D721Med (cell line): ENCODE measurements around the gene PLEKHM2.

Source experiments
- DNase-seq: peaks from one replicate; pipeline ENCODE4 v3.0.0; 2011; ENCODE audit warnings: low spot score; ENCODE audit not compliant: insufficient read length
- FAIRE-seq: peaks from 2 replicates; lab custom pipeline; 2011; peaks lifted over from hg19 to GRCh38; lab: Jason Lieb, UNC
- TF ChIP-seq, protein P1 (sequence below): IDR thresholded peaks from 2 replicates; pipeline ENCODE4 v1.5.1; 2012; ENCODE audit warnings: mild to moderate bottlenecking, control low read depth; ENCODE audit not compliant: insufficient read depth; ENCODE audit errors: missing control alignments

PLEKHM2 gene

DNA sequence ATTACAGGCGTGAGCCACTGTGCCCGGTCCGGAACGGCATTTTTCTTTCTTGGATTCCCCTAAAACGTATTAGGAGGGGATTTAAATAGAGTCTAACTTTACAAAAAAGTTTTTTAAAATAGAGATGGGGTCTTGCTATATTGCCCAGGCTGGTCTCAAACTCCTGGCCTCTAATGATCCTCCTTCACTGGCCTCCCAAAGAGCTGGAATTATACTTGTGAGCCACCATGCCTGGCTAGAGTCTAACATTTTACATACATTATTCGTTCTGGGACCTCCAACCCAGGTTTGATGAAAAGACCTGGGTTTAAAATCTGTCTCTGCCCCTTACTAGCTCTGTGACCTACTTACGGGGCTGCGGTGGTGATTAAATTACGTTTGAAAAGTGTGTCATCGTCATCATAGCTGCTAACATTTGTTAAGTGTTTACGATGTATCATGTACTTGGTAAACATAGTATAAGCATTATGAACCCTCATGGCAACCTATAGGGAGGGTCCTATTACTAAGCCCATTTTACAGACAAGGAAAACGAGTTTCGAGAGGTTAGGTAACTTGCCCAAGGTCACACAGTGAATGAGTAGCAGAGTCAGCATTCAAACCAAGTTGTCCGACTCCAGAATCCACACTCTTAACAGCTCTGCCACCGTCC lies 24.5 kb downstream of the PLEKHM2 start:
- DNase-seq (no peak), FAIRE-seq (no peak)
- TF ChIP-seq, protein P1, sequence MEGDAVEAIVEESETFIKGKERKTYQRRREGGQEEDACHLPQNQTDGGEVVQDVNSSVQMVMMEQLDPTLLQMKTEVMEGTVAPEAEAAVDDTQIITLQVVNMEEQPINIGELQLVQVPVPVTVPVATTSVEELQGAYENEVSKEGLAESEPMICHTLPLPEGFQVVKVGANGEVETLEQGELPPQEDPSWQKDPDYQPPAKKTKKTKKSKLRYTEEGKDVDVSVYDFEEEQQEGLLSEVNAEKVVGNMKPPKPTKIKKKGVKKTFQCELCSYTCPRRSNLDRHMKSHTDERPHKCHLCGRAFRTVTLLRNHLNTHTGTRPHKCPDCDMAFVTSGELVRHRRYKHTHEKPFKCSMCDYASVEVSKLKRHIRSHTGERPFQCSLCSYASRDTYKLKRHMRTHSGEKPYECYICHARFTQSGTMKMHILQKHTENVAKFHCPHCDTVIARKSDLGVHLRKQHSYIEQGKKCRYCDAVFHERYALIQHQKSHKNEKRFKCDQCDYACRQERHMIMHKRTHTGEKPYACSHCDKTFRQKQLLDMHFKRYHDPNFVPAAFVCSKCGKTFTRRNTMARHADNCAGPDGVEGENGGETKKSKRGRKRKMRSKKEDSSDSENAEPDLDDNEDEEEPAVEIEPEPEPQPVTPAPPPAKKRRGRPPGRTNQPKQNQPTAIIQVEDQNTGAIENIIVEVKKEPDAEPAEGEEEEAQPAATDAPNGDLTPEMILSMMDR, result no peak

DNA sequence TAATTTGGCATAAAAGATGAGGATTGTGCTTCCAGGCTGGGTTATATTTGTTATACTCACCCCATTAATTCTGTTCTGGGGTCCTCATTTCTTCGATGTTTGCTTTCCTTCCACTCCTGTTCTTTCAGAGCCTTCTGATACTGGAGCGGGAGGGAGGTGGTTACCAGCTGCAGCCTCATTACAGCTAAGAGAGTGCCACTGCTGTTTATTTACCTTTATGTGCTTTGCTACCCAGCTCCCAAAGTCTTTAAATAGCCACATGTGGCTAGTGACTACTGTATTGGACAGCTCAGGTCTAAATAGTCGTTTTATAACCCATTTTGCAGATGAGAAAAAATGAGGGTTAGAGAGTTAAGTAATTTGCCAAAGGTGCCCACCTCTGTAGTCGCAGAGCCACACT lies 25.1 kb downstream of the PLEKHM2 start:
- FAIRE-seq (no peak), DNase-seq (no peak)
- TF ChIP-seq, protein P1, result no peak

DNA sequence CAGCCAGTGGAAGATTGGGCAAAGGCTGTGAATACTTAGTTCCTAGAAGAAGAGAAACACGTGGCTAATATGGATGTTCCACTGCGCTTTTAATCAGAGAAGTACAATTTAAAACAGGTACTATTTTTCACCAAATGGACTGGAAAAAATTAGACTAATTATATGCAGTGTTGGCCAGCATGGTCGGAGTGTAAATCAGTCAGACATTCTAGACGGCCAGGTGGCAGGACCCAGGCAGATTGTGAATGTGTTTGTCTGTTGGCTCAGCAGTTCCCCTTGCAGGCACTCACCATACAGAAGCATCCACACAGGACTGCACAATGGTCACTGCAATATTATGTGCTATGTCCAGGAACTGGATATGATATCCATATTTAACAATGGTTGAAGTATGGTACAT lies 28.0 kb downstream of the PLEKHM2 start:
- TF ChIP-seq, protein P1, result no peak
- FAIRE-seq, result no peak
- no peak for DNase-seq

DNA sequence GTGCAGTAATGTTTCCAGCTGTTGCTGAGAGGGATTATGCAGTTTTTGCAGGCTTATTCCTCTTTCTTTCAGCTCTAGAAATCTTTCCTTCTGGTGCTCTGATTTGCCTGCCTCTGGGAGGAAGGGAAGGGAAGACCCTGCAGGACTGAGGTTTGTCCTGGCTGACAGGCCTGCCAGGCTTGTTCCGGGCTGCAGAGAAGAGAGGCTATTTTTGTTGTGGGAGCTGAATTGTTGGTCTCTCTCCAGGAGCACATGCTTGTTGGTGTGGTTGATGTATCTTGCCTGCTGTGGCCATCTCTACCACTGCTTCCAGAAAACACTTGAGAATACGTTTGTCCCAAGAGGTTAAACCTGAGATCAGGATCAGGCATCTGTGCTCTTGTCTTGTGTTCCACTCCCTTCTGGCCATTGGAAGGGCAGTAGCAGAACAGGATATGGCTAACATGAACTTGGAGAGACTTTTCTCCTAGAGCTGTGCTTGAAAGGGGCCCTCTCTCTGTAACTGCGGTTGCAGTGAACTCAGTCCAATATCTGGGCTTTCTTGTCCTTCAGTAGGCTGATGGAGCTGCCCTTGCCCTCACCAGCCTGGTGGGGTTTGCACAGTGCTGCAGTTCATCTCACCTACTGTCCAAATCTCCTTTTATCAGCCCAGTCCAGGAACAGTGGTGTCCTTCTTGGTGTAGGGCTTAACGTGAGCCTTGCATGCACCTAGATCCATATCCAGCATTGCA lies 30.5 kb downstream of the PLEKHM2 start:
- no peak for FAIRE-seq
- DNase-seq, result no peak
- TF ChIP-seq, protein P1, result no peak

DNA sequence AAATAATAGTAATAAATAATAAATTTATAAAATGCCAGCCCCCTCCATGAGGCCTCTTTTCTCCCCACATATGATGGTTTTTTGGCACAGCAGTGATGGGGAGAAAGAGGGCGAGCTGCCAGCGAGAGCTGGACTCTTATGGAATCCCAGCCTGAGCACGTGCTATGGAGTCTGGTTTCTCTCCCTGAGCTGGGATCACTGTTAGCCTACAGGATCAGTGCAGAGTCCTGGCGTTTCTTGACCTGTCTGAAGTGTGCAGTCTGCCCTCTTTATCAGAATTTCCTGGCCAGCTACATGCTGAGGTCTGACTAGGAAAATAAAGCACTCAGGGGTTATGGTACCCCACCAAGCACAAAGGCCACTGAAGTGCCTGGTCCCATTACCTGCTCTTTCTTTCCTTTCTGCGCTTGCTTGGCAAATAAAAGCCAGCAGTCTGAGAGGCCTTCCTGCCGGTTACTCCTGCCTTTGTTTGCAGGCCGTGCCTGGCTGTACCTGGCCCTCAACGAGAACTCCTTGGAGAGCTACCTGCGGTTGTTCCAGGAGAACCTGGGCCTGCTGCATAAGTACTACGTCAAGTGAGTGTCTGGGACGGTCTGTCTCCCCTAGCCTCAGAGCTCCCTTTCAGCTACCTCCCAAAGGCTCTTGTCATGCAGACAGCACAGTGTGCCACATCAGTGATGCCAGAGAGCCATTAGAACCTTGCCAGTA lies 33.5 kb downstream of the PLEKHM2 start:
- FAIRE-seq (no peak), DNase-seq (no peak)
- TF ChIP-seq, protein P1, result no peak

DNA sequence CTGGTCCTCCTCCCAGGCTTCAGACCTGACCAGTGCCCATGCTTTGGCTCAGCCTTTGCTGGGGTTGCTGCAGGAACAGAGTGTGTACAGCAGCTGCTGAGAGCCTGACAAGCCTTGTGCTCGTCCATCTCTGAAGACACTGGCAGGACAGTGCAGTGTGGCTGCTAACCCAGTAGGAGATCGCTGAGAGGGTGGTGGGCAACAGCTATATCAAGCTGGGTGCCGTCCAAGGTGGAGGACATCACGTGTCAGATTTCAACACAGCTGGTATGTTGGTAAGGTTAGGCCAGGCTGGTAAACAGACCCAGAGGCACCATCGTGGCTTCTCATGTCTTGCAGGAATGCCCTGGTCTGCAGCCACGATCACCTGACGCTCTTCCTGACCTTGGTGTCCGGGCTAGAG lies 34.1 kb downstream of the PLEKHM2 start:
- DNase-seq (no peak), FAIRE-seq (no peak)
- TF ChIP-seq, protein P1, result no peak
